K562 (cell line): ENCODE results near the gene CHRNB1.

Source experiments
- CHD2 ChIP-seq: IDR thresholded peaks from 2 replicates; pipeline ENCODE4 v1.6.1; 2011; ENCODE audit warnings: low read depth, low read length
- CTCF ChIP-seq, 3 experiments: IDR thresholded peaks in 2 of 3; conservative IDR thresholded peaks in 1 of 3; 2 replicates each; pipeline ENCODE4 v1.5.1; 2011 to 2012; ENCODE audit warnings: low read length in 3 of 3, mild to moderate bottlenecking in 3 of 3, control low read depth in 2 of 3, improper control_type of control experiment in 1 of 3, inconsistent platforms in 1 of 3, low read depth in 1 of 3, mixed read lengths in 1 of 3, moderate library complexity in 1 of 3; ENCODE audit not compliant: insufficient read depth in 2 of 3
- DDX20 ChIP-seq: fragments of 450-650 bp; IDR thresholded peaks from 2 replicates; pipeline ENCODE4 v1.6.1; 2016; ENCODE audit warnings: missing genetic modification characterization, low read depth, mild to moderate bottlenecking, missing compliant biosample characterization, moderate library complexity
- EZH2 ChIP-seq: IDR thresholded peaks from 2 replicates; pipeline ENCODE4 v1.6.1; 2012; ENCODE audit warnings: low read depth, mild to moderate bottlenecking, inconsistent platforms, low read length, borderline replicate concordance
- FOXP1 ChIP-seq: sonication (generic); formaldehyde crosslinking; IDR thresholded peaks from 2 replicates; pipeline ENCODE4 v1.8.0; 2022; ENCODE audit warnings: mild to moderate bottlenecking, missing genetic modification reagents
- RAD51 ChIP-seq: fragments of 450-650 bp; IDR thresholded peaks from 2 replicates; pipeline ENCODE4 v1.7.1; 2016; ENCODE audit warnings: low read depth, mild to moderate bottlenecking, borderline replicate concordance
- SNIP1 ChIP-seq: fragments of 450-650 bp; IDR thresholded peaks from 2 replicates; pipeline ENCODE4 v1.7.1; 2017; ENCODE audit warnings: low read depth, mild to moderate bottlenecking
- YY1 ChIP-seq, 3 experiments: IDR thresholded peaks; 2 replicates each; pipeline ENCODE4 v1.6.1; 2011; ENCODE audit warnings: low read length in 2 of 3, mild to moderate bottlenecking in 2 of 3, moderate library complexity in 2 of 3, borderline replicate concordance in 1 of 3, control low read depth in 1 of 3, low read depth in 1 of 3; ENCODE audit not compliant: insufficient read depth in 3 of 3, insufficient replicate concordance in 2 of 3, control insufficient read depth in 1 of 3, insufficient read length in 1 of 3; ENCODE audit errors: extremely low read depth in 1 of 3
- ZNF407 ChIP-seq: fragments of 450-650 bp; IDR thresholded peaks from 2 replicates; pipeline ENCODE4 v1.6.1; 2016; ENCODE audit warnings: low read depth

- no peak for TF ChIP-seq YY1 (IDR thresholded peaks at IDR 0.05; ENCODE audit: borderline replicate concordance in 1 of 3, control insufficient read depth in 1 of 3, extremely low read depth in 1 of 3, insufficient read depth in 3 of 3, insufficient read length in 1 of 3, insufficient replicate concordance in 2 of 3, low read depth in 1 of 3, low read length in 2 of 3)
- TF ChIP-seq FOXP1 (CRISPR knock-in tag), result no peak
- no peak for TF ChIP-seq CTCF (IDR thresholded peaks at IDR 0.05 in 2 of 3, conservative IDR thresholded peaks at IDR 0.05 in 1 of 3; ENCODE audit: insufficient read depth in 2 of 3, low read depth in 1 of 3, low read length in 3 of 3)
- TF ChIP-seq SNIP1, result no peak
- no peak for TF ChIP-seq RAD51
- TF ChIP-seq CHD2, result no peak
- no peak for TF ChIP-seq DDX20 (tag)
- TF ChIP-seq ZNF407, result no peak
- no peak for TF ChIP-seq EZH2
These were observed 41.2 kb upstream of the CHRNB1 start for GRCh38 chr17:7403727-7403976.
